GM23338 (cell line): ENCODE results near the gene GRID2. TPM values are rescaled to one million over a fixed set of nuclear protein-coding genes. Genes with fewer than 3 reads are reported as not detected.

ENCODE experiments used
- ATAC-seq: fragments of 200-7000 bp; cut with Tn5 transposase; 3 replicates; pipeline ENCODE4 v1.9.1; 2020
- DNase-seq: peaks from one replicate; pipeline ENCODE4 v3.0.0-alpha.2; 2015; ENCODE audit warnings: low spot score
- H2AFZ ChIP-seq: fragments of 200-600 bp; sonication (generic); 2 replicates; pipeline ENCODE4 v1.8.0; 2016; ENCODE audit warnings: antibody characterized with exemption, mild to moderate bottlenecking, moderate library complexity
- H3F3A ChIP-seq: fragments of 200-600 bp; sonication (generic); replicated peaks from 2 replicates; pipeline ENCODE4 v1.8.0; 2017; ENCODE audit warnings: antibody characterized with exemption, mixed run types, low read depth
- H3K27ac ChIP-seq: fragments of 200-600 bp; sonication (generic); 2 replicates; pipeline ENCODE4 v1.6.1; 2016; ENCODE audit warnings: low read depth
- H3K27me3 ChIP-seq: fragments of 200-600 bp; sonication (generic); 2 replicates; pipeline ENCODE4 v1.8.0; 2016; ENCODE audit warnings: mild to moderate bottlenecking, mixed run types, moderate library complexity; ENCODE audit not compliant: insufficient read depth
- H3K36me3 ChIP-seq: fragments of 200-600 bp; sonication (generic); 2 replicates; pipeline ENCODE4 v1.8.0; 2016; ENCODE audit warnings: mild to moderate bottlenecking; ENCODE audit not compliant: insufficient read depth
- H3K4me1 ChIP-seq: fragments of 200-600 bp; sonication (generic); 2 replicates; pipeline ENCODE4 v1.8.0; 2016; ENCODE audit warnings: mild to moderate bottlenecking, moderate library complexity; ENCODE audit not compliant: insufficient read depth
- H3K4me2 ChIP-seq: fragments of 200-600 bp; sonication (generic); 2 replicates; pipeline ENCODE4 v1.7.1; 2017; ENCODE audit warnings: mixed run types
- H3K4me3 ChIP-seq: fragments of 200-600 bp; sonication (generic); 2 replicates; pipeline ENCODE4 v1.6.1; 2016; ENCODE audit warnings: mixed run types
- H3K79me2 ChIP-seq: fragments of 200-600 bp; sonication (generic); replicated peaks from 2 replicates; pipeline ENCODE4 v1.8.0; 2017; ENCODE audit warnings: mild to moderate bottlenecking; ENCODE audit not compliant: insufficient read depth
- H3K9me2 ChIP-seq: fragments of 200-600 bp; sonication (generic); 2 replicates; pipeline ENCODE4 v1.8.0; 2017; ENCODE audit not compliant: insufficient read depth
- H4K20me1 ChIP-seq: fragments of 200-600 bp; sonication (generic); replicated peaks from 2 replicates; pipeline ENCODE4 v1.8.0; 2017; ENCODE audit warnings: mild to moderate bottlenecking; ENCODE audit not compliant: insufficient read depth
- H3K27ac Mint-ChIP-seq: 2 replicates; pipeline ENCODE4 v1.8.0; 2020; ENCODE audit warnings: inconsistent platforms, mild to moderate bottlenecking, moderate library complexity, mixed read lengths
- H3K27me3 Mint-ChIP-seq: 3 replicates; pipeline ENCODE4 v1.8.0; 2022; ENCODE audit warnings: low read depth, mild to moderate bottlenecking, moderate library complexity, mixed read lengths, inconsistent platforms; ENCODE audit not compliant: insufficient read depth, poor library complexity
- H3K36me3 Mint-ChIP-seq: 3 replicates; pipeline ENCODE4 v1.8.0; 2021; ENCODE audit warnings: low read depth, mild to moderate bottlenecking, inconsistent platforms, moderate library complexity, mixed read lengths
- H3K4me1 Mint-ChIP-seq: 3 replicates; pipeline ENCODE4 v1.8.0; 2020; ENCODE audit warnings: mild to moderate bottlenecking, inconsistent platforms, mixed read lengths
- H3K4me3 Mint-ChIP-seq: 3 replicates; pipeline ENCODE4 v1.8.0; 2021; ENCODE audit warnings: moderate library complexity, mild to moderate bottlenecking, inconsistent platforms, mixed read lengths
- H3K9me3 Mint-ChIP-seq: 3 replicates; pipeline ENCODE4 v1.8.0; 2020; ENCODE audit warnings: moderate library complexity, mild to moderate bottlenecking, inconsistent platforms, mixed read lengths
- CTCF ChIP-seq, 2 experiments: fragments of 200-600 bp in 1 of 2; sonication (generic) in 1 of 2; conservative IDR thresholded peaks; 2 replicates each; pipeline versions ENCODE4 v1.5.1 to v1.6.1; 2016 to 2017; ENCODE audit warnings: antibody characterized with exemption in 2 of 2, low read depth in 2 of 2, mild to moderate bottlenecking in 2 of 2, moderate library complexity in 1 of 2
- EZH2 ChIP-seq: fragments of 200-600 bp; sonication (generic); IDR thresholded peaks from one replicate; pipeline ENCODE4 v1.8.0; 2017; ENCODE audit warnings: antibody characterized with exemption, mild to moderate bottlenecking, low read depth; ENCODE audit not compliant: unreplicated experiment
- EZH2phosphoT487 ChIP-seq: fragments of 200-600 bp; sonication (generic); IDR thresholded peaks from one replicate; pipeline ENCODE4 v1.8.1; 2018; ENCODE audit warnings: antibody characterized with exemption; ENCODE audit not compliant: unreplicated experiment
- JUNB ChIP-seq: IDR thresholded peaks from one replicate; pipeline ENCODE4 v1.6.1; 2016; ENCODE audit warnings: antibody characterized with exemption; ENCODE audit not compliant: unreplicated experiment
- NANOG ChIP-seq: IDR thresholded peaks from 2 replicates; pipeline ENCODE4 v1.6.1; 2016; ENCODE audit warnings: antibody characterized with exemption, borderline replicate concordance
- ZNF114 ChIP-seq: fragments of 250-450 bp; sonication (Bioruptor Pico); IDR thresholded peaks from 2 replicates; pipeline ENCODE4 v1.5.0; 2020; ENCODE audit warnings: mild to moderate bottlenecking, moderate library complexity
- ZNF331 ChIP-seq: fragments of 250-450 bp; sonication (Bioruptor Pico); IDR thresholded peaks from 2 replicates; pipeline ENCODE4 v1.5.0; 2020; ENCODE audit warnings: low read depth, mild to moderate bottlenecking, moderate library complexity
- ZNF462 ChIP-seq: fragments of 250-450 bp; sonication (Bioruptor Pico); IDR thresholded peaks from 2 replicates; pipeline ENCODE4 v1.5.0; 2020; ENCODE audit warnings: mild to moderate bottlenecking, moderate library complexity
- polyA plus RNA-seq: library from polyadenylated mRNA; unstranded; fragments of >200 nt; fragmentation: Nextera tagmentation; extraction: Ambion mirVana; gene quantifications from 2 replicates; pipeline ENCODE4 v1.2.1, GENCODE V29; 2016
- total RNA-seq: library from RNA; depleted of rRNA; stranded (reverse); fragments of >200 nt; shearing (Covaris generic); gene quantifications from 2 replicates; pipeline ENCODE4 v1.2.3, GENCODE V29; 2014
- TF ChIP-seq, protein P1 (sequence below): IDR thresholded peaks from 2 replicates; pipeline ENCODE4 v1.6.1; 2016; ENCODE audit warnings: antibody characterized with exemption

Gene GRID2
- total and polyA plus RNA-seq, 2 experiments from 2014 or later: 19.9 to 65.4 TPM

- peaks cover 9% of the 10 kb centered on the region for H3K27me3 Mint-ChIP-seq
- ATAC-seq (peak; percentile 93), DNase-seq (peak; percentile 86)
- Histone ChIP-seq H3K4me2 (no peak overlapping the region), H3K79me2 (peaks cover 6% of the 10 kb centered on the region; the same call in 1 of the 2 replicates), H3K4me3 (no peak overlapping the region), H4K20me1 (no peaks in the 10 kb centered on the region), H3K4me1 (peaks cover 42% of the 10 kb centered on the region), H3F3A (no peaks in the 10 kb centered on the region; the same call in 1 of the 2 replicates), H3K36me3 (no peaks in the 10 kb centered on the region), H3K27ac (no peak overlapping the region), H3K9me2 (no peaks in the 10 kb centered on the region), H3K27me3 (no peaks in the 10 kb centered on the region), H2AFZ (no peak overlapping the region)
- 0 out of 3 replicates have a peak, but pooled peaks cover 3% of the 10 kb centered on the region for H3K9me3 Mint-ChIP-seq
- H3K4me1 Mint-ChIP-seq: peaks cover 49% of the 10 kb centered on the region
- 0 out of 2 replicates have a peak overlapping the region, but pooled peaks have one; percentile 25 for H3K27ac Mint-ChIP-seq
- TF ChIP-seq CTCF (conservative IDR thresholded peaks at IDR 0.05; ENCODE audit: low read depth in 2 of 2) (peak; percentile 70 to 86), ZNF114 (no peak)
- H3K36me3 Mint-ChIP-seq: peaks cover 5% of the 10 kb centered on the region
- H3K4me3 Mint-ChIP-seq: no peak overlapping the region
These were observed 83.8 kb downstream of the GRID2 start for GRCh38 chr4:92387459-92388069.

DNA sequence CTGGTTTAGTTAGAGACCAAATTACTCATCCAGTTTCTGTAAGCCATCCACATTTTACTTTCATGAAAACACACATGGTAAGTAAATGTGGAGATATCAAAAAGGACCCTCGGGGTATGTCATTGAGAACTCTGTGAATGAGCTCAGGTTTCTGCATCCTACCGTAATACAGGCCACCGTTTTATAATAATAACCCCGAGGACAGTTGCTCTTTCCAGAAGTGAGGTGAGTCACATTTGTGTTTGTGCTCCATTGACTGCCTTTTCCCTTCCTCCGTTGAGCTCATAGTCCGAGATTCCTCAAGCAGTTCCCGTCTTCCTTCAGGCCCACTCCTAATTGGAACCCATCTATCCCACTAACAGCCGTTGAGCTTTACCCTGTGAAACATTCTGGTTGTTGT, 95.3 kb downstream of the GRID2 start:
- Histone ChIP-seq H3K79me2 (no peaks in the 10 kb centered on the region; the same call in none of the 2 replicates), H3K4me2 (no peak overlapping the region), H2AFZ (no peak overlapping the region), H4K20me1 (no peaks in the 10 kb centered on the region), H3K4me3 (no peak overlapping the region), H3K27me3 (no peaks in the 10 kb centered on the region), H3K27ac (no peak overlapping the region), H3K9me2 (peaks cover 4% of the 10 kb centered on the region; the same call in 1 of the 2 replicates), H3K4me1 (peaks cover 60% of the 10 kb centered on the region), H3K36me3 (no peaks in the 10 kb centered on the region), H3F3A (no peaks in the 10 kb centered on the region)
- DNase-seq (no peak), ATAC-seq (peak; percentile 52)
- H3K9me3 Mint-ChIP-seq: no peaks in the 10 kb centered on the region
- 0 out of 2 replicates have a peak overlapping the region, but pooled peaks have one; percentile 15 for H3K27ac Mint-ChIP-seq
- peaks cover 52% of the 10 kb centered on the region for H3K4me1 Mint-ChIP-seq
- peaks cover 3% of the 10 kb centered on the region for H3K27me3 Mint-ChIP-seq
- no peak overlapping the region for H3K4me3 Mint-ChIP-seq
- no peaks in the 10 kb centered on the region; the same call in 2 of the 3 replicates for H3K36me3 Mint-ChIP-seq
- TF ChIP-seq JUNB: no peak
- no peak for TF ChIP-seq NANOG
- no peak for TF ChIP-seq ZNF114
- no peak for TF ChIP-seq CTCF (conservative IDR thresholded peaks at IDR 0.05; ENCODE audit: low read depth in 2 of 2)
- no peak for TF ChIP-seq ZNF331 (CRISPR knock-in tag)
- no peak for TF ChIP-seq EZH2
- TF ChIP-seq, protein P1, sequence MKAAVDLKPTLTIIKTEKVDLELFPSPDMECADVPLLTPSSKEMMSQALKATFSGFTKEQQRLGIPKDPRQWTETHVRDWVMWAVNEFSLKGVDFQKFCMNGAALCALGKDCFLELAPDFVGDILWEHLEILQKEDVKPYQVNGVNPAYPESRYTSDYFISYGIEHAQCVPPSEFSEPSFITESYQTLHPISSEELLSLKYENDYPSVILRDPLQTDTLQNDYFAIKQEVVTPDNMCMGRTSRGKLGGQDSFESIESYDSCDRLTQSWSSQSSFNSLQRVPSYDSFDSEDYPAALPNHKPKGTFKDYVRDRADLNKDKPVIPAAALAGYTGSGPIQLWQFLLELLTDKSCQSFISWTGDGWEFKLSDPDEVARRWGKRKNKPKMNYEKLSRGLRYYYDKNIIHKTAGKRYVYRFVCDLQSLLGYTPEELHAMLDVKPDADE: no peak
- no peak for TF ChIP-seq ZNF462 (CRISPR knock-in tag)
- no peak for TF ChIP-seq EZH2phosphoT487
